ENCODE results near the gene CALHM5. TPM values are rescaled to one million over a fixed set of nuclear protein-coding genes. Genes with fewer than 3 reads are reported as not detected.

CALHM5 gene
- total and polyA plus RNA-seq, 11 donors: 0.76 to 3.0 (median 1.8) TPM

GRCh38 chr6:116563830-116564229 is 52.4 kb downstream of the CALHM5 start:
- H3K27ac ChIP-seq: no peak overlapping the region
- DNase-seq (no peak), ATAC-seq (no peak)
- no peaks in the 10 kb centered on the region for H3K27me3 ChIP-seq
- TF ChIP-seq, protein P1, sequence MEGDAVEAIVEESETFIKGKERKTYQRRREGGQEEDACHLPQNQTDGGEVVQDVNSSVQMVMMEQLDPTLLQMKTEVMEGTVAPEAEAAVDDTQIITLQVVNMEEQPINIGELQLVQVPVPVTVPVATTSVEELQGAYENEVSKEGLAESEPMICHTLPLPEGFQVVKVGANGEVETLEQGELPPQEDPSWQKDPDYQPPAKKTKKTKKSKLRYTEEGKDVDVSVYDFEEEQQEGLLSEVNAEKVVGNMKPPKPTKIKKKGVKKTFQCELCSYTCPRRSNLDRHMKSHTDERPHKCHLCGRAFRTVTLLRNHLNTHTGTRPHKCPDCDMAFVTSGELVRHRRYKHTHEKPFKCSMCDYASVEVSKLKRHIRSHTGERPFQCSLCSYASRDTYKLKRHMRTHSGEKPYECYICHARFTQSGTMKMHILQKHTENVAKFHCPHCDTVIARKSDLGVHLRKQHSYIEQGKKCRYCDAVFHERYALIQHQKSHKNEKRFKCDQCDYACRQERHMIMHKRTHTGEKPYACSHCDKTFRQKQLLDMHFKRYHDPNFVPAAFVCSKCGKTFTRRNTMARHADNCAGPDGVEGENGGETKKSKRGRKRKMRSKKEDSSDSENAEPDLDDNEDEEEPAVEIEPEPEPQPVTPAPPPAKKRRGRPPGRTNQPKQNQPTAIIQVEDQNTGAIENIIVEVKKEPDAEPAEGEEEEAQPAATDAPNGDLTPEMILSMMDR (IDR thresholded peaks at IDR 0.05): no peak
- H3K9me3 ChIP-seq: no peaks in the 10 kb centered on the region
- no peaks in the 10 kb centered on the region for H3K36me3 ChIP-seq
- intact Hi-C loops (cut with DNase I): loop anchor here in 9 of 10 donors (2.0 to 10.0 kb wide), 7 partner anchors 53 to 449 kb away; partner anchors contain the start of genes TSPYL1 (in 2 of the 9) and CALHM5 (in 1 of the 9)
- H3K4me1 ChIP-seq: peaks cover 0 to 11% (median 0%) of the 10 kb centered on the region in 12 donors
- 91 to 96% (median 94%) methylated on average over 9 of the region's 9 CpGs for WGBS, 4 donors
- no peak overlapping the region for H3K4me3 ChIP-seq

DNA sequence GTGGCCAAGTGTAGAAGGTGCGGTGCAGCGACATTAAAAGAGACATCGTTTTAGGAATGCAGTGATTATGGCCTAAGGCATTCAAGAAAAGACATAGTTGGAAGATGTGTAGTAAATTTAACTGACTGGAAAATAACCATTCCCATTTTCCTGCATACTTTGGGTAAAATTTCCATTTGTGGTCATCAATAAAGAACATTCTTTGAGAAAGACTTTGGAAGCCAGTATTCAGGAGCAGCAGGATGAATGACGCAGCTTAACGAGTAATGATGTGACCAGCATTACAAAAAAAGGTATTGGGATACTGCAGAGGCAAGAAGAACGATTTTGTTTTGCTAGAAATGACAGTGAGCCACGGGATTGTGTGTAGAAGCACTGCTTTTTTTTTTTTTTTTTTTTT is 52.9 kb downstream of the CALHM5 start:
- ATAC-seq (no peak), DNase-seq (no peak)
- no peaks in the 10 kb centered on the region for H3K9me3 ChIP-seq
- TF ChIP-seq, protein P1 (IDR thresholded peaks at IDR 0.05): no peak
- no peak for TF ChIP-seq POLR2A (IDR thresholded peaks at IDR 0.05)
- intact Hi-C loops (cut with DNase I): loop anchor here in 9 of 10 donors (5.0 to 10.0 kb wide), 6 partner anchors 280 to 450 kb away; partner anchors contain the start of gene TSPYL1 (in 2 of the 9)
- H3K4me3 ChIP-seq: no peak overlapping the region
- H3K27ac ChIP-seq: no peak overlapping the region
- peaks cover 0 to 11% (median under 1%) of the 10 kb centered on the region in 12 donors for H3K4me1 ChIP-seq
- H3K36me3 ChIP-seq: no peaks in the 10 kb centered on the region
- 77 to 88% (median 84%) methylated on average over 7 of the region's 7 CpGs for WGBS, 4 donors
- no peaks in the 10 kb centered on the region for H3K27me3 ChIP-seq

- intact Hi-C loops (cut with DNase I): loop anchor here in 9 of 10 donors (5.0 to 10.0 kb wide), 6 partner anchors 280 to 450 kb away; partner anchors contain the start of gene TSPYL1 (in 2 of the 9)
- 47 to 64% (median 55%) methylated on average over 22 to 42 of the region's 42 CpGs for WGBS, 4 donors
- Histone ChIP-seq H3K4me3 (peak overlapping the region in 10 of 12 donors; percentile 6 to 53 (median 42)), H3K27ac (peak overlapping the region in 1 of 12 donors; percentile 16), H3K4me1 (peaks cover 0 to 17% (median 8%) of the 10 kb centered on the region in 12 donors), H3K36me3 (no peaks in the 10 kb centered on the region), H3K27me3 (no peaks in the 10 kb centered on the region), H3K9me3 (no peaks in the 10 kb centered on the region)
- ATAC-seq: peak; percentile 27 to 73 (median 70)
- no peak for TF ChIP-seq POLR2A (IDR thresholded peaks at IDR 0.05)
- TF ChIP-seq, protein P1 (IDR thresholded peaks at IDR 0.05): no peak
- DNase-seq: peak; percentile 21 to 73 (median 42)
Measured at GRCh38 chr6:116564921-116565872, 53.8 kb downstream of the CALHM5 start.

DNA sequence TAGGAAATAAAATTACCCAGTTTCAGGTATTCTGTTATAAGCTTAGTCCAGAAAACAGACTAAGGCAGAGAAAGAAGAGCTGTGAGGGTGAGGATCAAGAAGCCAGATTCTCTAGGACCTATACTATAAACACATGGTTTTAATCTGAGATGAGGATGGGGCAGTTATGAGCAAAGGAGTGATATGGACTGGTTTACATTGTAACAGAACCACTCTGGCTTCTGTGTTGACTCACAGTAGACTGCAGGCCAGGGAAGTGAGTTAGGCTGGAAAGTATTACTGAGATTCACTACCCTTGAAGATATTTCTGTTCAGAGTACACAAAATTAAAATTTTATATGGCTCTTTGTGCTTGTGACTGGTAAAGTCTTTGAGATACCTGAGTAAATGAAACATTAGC is 56.7 kb downstream of the CALHM5 start:
- no peak for DNase-seq
- intact Hi-C loops (cut with DNase I): loop anchor here in 6 of 10 donors (10.0 kb wide), 4 partner anchors 283 to 453 kb away; partner anchors contain the start of gene TSPYL1 (in 2 of the 6)
- no peaks in the 10 kb centered on the region for H3K9me3 ChIP-seq
- no peak overlapping the region for H3K27ac ChIP-seq
- no peaks in the 10 kb centered on the region for H3K27me3 ChIP-seq
- H3K36me3 ChIP-seq: no peaks in the 10 kb centered on the region
- ATAC-seq: no peak
- H3K4me3 ChIP-seq: no peak overlapping the region
- H3K4me1 ChIP-seq: peaks cover 3 to 31% (median 19%) of the 10 kb centered on the region in 12 donors
- TF ChIP-seq, protein P1 (IDR thresholded peaks at IDR 0.05): no peak
- no peak for TF ChIP-seq POLR2A (IDR thresholded peaks at IDR 0.05)
